ENCODE results near the gene ANKS1B. TPM values are rescaled to one million over a fixed set of nuclear protein-coding genes. Genes with fewer than 3 reads are reported as not detected.

ANKS1B gene
- total RNA-seq, 1 experiment from 2014 or later: 18.8 TPM

GRCh38 chr12:98901189-98901588 lies 1083.5 kb downstream of the ANKS1B start:
- no TSS peak for BruUV-seq (replicated peaks)
- Mint-ChIP-seq H3K4me3 (ENCODE audit: unreplicated experiment) (no peak overlapping the region), H3K36me3 (ENCODE audit: insufficient read depth, unreplicated experiment) (no peaks in the 10 kb centered on the region), H3K27ac (ENCODE audit: low read depth, unreplicated experiment) (no peak overlapping the region), H3K9me3 (ENCODE audit: unreplicated experiment) (no peaks in the 10 kb centered on the region), H3K27me3 (ENCODE audit: insufficient read depth, unreplicated experiment) (no peaks in the 10 kb centered on the region), H3K4me1 (ENCODE audit: insufficient read depth, unreplicated experiment) (no peaks in the 10 kb centered on the region)
- CTCF ChIA-PET: no interaction called here
- intact Hi-C loops (cut with micrococcal nuclease): no loop called here
- peak; percentile 16 for DNase-seq (ENCODE audit: unreplicated experiment)
- TF ChIP-seq CTCF (IDR thresholded peaks at IDR 0.05; ENCODE audit: unreplicated experiment): no peak
- POLR2A ChIA-PET: no interaction called here

- POLR2A ChIA-PET: interaction anchor here (0.6 kb wide), 1 partner anchor 128 kb away, joined by 3 read pairs; no protein-coding TSS in a partner anchor
- TF ChIP-seq CTCF (IDR thresholded peaks at IDR 0.05; ENCODE audit: unreplicated experiment): no peak
- H3K4me1 Mint-ChIP-seq (ENCODE audit: insufficient read depth, unreplicated experiment): no peaks in the 10 kb centered on the region
- BruUV-seq (replicated peaks): no TSS peak
- H3K4me3 Mint-ChIP-seq (ENCODE audit: unreplicated experiment): no peak overlapping the region
- H3K27ac Mint-ChIP-seq (ENCODE audit: low read depth, unreplicated experiment): no peak overlapping the region
- no peaks in the 10 kb centered on the region for H3K27me3 Mint-ChIP-seq (ENCODE audit: insufficient read depth, unreplicated experiment)
- H3K9me3 Mint-ChIP-seq (ENCODE audit: unreplicated experiment): no peaks in the 10 kb centered on the region
- no peaks in the 10 kb centered on the region for H3K36me3 Mint-ChIP-seq (ENCODE audit: insufficient read depth, unreplicated experiment)
- intact Hi-C loops (cut with micrococcal nuclease): no loop called here
- DNase-seq (ENCODE audit: unreplicated experiment): peak; percentile 13
- CTCF ChIA-PET: no interaction called here
Observed at GRCh38 chr12:98896938-98897337, 1087.8 kb downstream of the ANKS1B start.

- intact Hi-C loops (cut with micrococcal nuclease): no loop called here
- POLR2A ChIA-PET: no interaction called here
Observed at GRCh38 chr12:98895086-98895651, 1089.6 kb downstream of the ANKS1B start.

GRCh38 chr12:98894412-98895085 lies 1090.2 kb downstream of the ANKS1B start:
- POLR2A ChIA-PET: no interaction called here
- Mint-ChIP-seq H3K4me3 (ENCODE audit: unreplicated experiment) (no peak overlapping the region), H3K4me1 (ENCODE audit: insufficient read depth, unreplicated experiment) (no peaks in the 10 kb centered on the region), H3K36me3 (ENCODE audit: insufficient read depth, unreplicated experiment) (no peaks in the 10 kb centered on the region), H3K27ac (ENCODE audit: low read depth, unreplicated experiment) (no peak overlapping the region), H3K9me3 (ENCODE audit: unreplicated experiment) (no peaks in the 10 kb centered on the region), H3K27me3 (ENCODE audit: insufficient read depth, unreplicated experiment) (no peaks in the 10 kb centered on the region)
- intact Hi-C loops (cut with micrococcal nuclease): no loop called here
- BruUV-seq (replicated peaks): no TSS peak
- DNase-seq (ENCODE audit: unreplicated experiment): no peak
- CTCF ChIA-PET: no interaction called here
- TF ChIP-seq CTCF (IDR thresholded peaks at IDR 0.05; ENCODE audit: unreplicated experiment): no peak

More at GRCh38 chr12:98895086-98895651, 1089.6 kb downstream of the ANKS1B start:
- no peak overlapping the region for H3K4me3 Mint-ChIP-seq (ENCODE audit: unreplicated experiment)
- no TSS peak for BruUV-seq (replicated peaks)
- TF ChIP-seq CTCF (IDR thresholded peaks at IDR 0.05; ENCODE audit: unreplicated experiment): no peak
- no peaks in the 10 kb centered on the region for H3K9me3 Mint-ChIP-seq (ENCODE audit: unreplicated experiment)
- no peak overlapping the region for H3K27ac Mint-ChIP-seq (ENCODE audit: low read depth, unreplicated experiment)
- no peaks in the 10 kb centered on the region for H3K36me3 Mint-ChIP-seq (ENCODE audit: insufficient read depth, unreplicated experiment)
- H3K4me1 Mint-ChIP-seq (ENCODE audit: insufficient read depth, unreplicated experiment): no peaks in the 10 kb centered on the region
- no peak for DNase-seq (ENCODE audit: unreplicated experiment)
- no peaks in the 10 kb centered on the region for H3K27me3 Mint-ChIP-seq (ENCODE audit: insufficient read depth, unreplicated experiment)
- CTCF ChIA-PET: no interaction called here

Data from MCF 10A (cell line).